GM19438 (cell line): ENCODE results near the gene CFAP46.

Source experiments
- ATAC-seq: cut with Tn5 transposase; IDR thresholded peaks from one replicate; pipeline ENCODE4 v1.9.1; 2021; ENCODE audit warnings: low read depth; ENCODE audit not compliant: unreplicated experiment

CFAP46 gene

GRCh38 chr10:132764108-132764507 lies 178.3 kb downstream of the CFAP46 start:
- no peak for ATAC-seq

DNA sequence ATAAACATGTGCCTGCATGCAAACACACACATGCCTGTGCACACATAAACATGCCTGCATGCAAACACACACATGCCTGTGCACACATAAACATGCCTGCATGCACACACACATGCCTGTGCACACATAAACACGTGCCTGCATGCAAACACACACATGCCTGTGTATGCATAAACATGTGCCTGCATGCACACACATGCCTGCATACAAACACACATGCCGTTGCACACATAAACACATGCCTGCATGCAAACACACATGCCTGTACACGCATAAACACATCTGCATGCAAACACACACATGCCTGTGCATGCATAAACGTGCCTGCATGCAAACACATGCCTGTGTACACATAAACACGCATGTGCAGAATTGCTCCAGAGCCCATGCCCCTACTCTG lies 178.8 kb downstream of the CFAP46 start:
- ATAC-seq, result no peak

- ATAC-seq, result no peak
Observed at GRCh38 chr10:132762267-132762666, 180.1 kb downstream of the CFAP46 start.

DNA sequence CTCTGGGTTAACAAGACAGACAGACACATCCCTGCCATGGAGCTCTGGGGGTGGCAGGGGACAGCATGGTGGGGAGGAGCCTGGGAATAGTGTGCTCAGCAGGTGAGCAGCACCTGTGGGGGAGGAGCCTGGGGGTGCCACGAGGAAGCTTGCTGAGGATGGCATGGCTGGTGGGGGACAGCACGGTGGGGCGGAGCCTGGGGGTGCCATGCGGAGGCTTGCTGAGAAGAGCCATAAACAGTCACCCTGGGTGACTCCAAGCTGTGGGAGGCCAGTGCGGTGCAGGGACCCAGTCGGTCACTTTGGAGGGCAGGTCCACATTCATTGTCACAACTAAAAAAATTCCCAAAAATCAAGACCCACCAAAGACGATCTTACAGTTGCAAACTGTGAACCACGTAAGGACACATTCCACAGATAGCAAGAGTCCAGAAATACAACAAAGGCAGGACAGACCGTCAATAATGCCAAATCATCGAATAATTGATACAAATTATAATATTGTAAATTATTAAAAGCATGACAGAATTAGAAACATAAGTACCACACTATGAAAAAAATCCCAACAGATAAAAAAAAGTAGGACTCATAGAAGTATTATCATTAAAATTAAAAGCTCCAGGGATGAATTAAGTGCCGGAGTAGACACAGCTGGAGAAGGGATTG lies 180.8 kb downstream of the CFAP46 start:
- ATAC-seq, result no peak

GRCh38 chr10:132758865-132759264 lies 183.5 kb downstream of the CFAP46 start:
- no peak for ATAC-seq
